GM10847 (cell line): ENCODE data around the gene MRPS33.

Experiments
- POLR2A ChIP-seq: IDR thresholded peaks from 2 replicates; pipeline ENCODE4 v1.6.1; 2011; ENCODE audit not compliant: insufficient read length; ENCODE audit errors: extremely low read depth

MRPS33 gene

DNA sequence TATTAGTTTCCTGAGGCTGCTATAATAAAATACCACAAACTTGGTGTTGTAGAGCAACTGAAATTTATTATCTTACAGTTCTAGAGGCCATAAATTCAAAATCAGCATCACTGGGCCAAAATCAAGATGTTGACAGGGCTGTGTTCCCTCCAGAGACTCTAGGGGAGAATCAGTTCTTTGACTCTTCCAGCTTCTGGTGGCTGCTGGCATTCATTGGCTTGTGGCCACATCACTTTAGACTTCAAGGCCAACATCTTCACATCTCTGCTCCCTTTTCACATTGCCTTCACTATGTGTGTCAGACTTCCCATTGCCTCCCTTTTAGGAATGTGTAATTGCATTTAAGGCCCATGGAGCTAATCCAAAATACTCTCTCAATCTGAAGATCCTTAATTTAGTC, 1.6 kb upstream of the MRPS33 start:
- TF ChIP-seq POLR2A: no peak

DNA sequence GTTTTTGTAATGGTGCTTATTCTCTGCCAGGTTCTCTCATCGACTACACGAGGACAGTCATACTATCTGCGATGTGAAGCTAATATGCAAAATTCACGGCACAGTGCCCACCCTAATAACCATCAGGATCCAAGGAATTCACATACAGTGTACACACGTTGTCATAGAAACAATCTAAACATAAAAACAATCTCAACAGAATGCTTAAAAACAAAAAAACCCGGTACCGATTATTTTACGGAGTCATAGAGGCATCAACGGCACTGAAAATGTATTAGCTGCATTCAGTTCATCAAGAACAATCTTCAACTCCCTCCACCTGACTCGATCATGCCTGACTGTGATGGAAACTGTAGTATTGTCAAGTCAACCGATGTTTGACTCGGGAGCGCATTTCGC, 628 bp downstream of the MRPS33 start:
- no peak for TF ChIP-seq POLR2A

DNA sequence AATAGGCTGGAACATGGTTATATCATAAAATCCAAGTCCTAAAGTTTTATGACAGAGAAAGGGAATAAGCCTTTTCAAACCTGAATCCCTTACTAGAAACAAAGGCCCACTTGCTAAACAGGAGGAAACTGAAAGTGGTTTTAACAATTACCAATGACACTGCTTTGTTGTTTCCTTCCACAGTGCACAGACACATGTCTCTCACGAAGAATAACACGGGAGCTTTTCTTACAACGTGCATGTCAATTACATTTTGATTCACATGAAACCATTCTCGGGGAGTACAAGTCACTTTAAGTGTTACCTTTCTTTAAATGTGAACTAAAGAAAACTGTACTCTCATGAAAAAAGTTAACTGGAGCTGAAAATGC, 1.4 kb downstream of the MRPS33 start:
- TF ChIP-seq POLR2A: no peak

GRCh38 chr7:141012696-141013344, 1.9 kb downstream of the MRPS33 start:
- TF ChIP-seq POLR2A: no peak

GRCh38 chr7:141012044-141012685, 2.6 kb downstream of the MRPS33 start:
- no peak for TF ChIP-seq POLR2A

- TF ChIP-seq POLR2A: no peak
Observed at GRCh38 chr7:141011443-141011842, 3.3 kb downstream of the MRPS33 start.

DNA sequence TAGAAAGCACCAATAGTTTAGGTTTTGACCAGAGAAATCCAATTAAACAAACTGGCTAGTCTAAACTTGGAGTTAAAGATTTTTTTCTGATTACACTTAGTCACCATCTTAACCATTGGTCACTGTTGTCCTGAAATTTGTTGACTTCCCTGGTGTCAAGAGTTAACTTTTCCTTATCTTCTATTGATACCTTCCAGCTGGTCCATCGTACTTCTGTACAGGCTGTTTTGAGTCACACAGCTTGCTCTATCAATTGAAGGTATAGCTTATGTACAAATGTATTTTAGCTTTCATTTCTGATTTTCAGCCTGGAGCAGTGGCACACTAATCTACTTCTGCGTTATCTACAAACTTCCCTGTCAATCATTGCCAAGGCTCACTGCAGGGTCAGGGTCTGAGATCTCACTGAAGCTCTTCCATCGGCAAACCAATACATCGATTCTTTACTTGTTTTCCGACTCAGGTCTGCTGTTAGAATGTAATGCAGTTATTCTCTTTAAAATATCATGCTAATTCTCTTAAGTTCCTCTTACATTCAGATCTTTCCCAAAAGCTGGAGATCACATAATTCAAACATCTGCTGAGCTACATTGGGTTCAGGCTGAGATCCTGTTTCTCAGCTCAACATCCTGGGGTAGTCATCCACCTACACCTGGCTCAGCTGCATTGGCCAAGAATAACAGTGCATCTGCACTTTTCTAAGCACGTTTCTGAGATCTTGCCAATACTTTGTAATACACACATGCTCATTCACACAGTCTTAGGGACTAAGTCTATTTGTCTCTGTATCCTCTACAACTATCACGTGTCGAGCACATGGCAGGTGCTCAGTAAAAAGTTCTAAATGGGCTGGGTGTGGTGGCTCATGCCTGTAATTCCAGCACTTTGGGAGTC, 11.3 kb downstream of the MRPS33 start:
- TF ChIP-seq POLR2A: no peak

DNA sequence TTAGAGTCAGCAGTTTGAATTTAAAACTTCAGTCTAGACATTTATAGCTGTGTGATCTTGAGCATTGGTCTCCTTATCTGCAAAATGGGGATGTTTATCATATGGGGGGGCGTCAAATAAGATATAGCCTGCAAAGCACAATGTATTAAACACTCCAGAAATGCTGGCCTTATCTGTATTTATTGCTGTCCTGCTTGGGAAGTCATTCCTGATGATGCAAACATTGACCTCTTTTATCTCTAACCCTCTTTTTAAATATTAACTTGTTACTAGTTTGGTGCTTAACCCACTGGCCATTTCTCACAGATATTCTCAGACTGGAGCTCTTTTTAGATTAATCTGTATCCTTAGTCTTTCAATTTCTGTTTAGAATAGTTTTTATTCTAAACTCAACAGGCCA, 13.2 kb downstream of the MRPS33 start:
- TF ChIP-seq POLR2A: no peak

DNA sequence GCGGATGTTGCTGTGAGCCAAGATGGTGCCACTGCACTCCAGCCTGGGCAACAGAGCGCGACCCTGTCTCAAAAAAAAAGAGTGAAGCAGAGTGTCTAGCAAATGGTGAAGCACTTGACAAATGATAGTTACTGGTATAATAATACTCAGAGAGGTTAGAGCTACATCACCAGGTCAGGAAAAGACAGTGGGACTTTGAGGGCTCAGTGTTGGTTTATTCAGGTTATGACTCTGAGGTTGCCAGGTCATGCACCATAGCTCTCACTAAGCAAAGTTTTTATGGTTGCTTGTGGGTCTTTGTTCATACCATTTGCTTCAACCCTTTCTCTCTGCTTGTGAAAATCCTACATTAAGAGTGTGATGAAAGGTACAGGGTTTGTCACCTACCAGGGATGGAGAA, 13.6 kb downstream of the MRPS33 start:
- no peak for TF ChIP-seq POLR2A

DNA sequence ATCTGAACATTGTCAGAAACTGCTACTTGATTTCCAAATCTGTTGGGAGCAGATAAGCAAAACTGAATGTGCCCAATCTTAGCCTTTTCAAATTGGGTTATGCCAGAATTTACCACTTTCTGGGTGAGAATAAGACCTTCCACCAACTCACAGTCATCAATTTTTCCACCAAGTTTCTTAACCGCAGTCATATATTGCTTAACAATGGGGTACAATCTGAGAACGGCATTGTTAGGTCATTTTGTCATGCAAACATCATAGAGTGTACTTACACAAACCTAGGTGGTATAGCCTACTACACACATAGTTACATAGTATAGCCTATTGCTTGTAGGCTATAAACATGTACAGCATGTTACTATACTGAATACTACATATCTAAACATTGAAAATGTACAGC, 16.0 kb downstream of the MRPS33 start:
- no peak for TF ChIP-seq POLR2A

DNA sequence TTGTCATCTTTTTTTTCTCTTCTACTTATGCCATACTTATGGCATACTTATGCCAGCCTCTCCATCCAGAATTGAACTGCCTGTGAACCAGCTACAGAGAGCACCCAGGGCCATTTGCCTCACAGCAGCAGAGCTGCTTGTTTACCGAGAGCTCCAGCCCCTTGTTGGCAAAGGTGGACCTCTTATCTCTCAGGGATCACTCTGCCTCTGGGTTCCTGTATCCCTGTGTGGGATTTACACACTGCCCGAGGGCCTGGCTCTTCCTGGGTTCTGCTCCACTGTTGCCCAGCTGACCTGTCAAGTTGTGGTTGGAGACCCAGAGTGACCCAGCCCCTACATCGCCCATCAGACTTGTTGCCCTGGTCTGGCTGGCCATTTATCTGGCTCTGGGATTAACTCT, 22.3 kb downstream of the MRPS33 start:
- TF ChIP-seq POLR2A: no peak

DNA sequence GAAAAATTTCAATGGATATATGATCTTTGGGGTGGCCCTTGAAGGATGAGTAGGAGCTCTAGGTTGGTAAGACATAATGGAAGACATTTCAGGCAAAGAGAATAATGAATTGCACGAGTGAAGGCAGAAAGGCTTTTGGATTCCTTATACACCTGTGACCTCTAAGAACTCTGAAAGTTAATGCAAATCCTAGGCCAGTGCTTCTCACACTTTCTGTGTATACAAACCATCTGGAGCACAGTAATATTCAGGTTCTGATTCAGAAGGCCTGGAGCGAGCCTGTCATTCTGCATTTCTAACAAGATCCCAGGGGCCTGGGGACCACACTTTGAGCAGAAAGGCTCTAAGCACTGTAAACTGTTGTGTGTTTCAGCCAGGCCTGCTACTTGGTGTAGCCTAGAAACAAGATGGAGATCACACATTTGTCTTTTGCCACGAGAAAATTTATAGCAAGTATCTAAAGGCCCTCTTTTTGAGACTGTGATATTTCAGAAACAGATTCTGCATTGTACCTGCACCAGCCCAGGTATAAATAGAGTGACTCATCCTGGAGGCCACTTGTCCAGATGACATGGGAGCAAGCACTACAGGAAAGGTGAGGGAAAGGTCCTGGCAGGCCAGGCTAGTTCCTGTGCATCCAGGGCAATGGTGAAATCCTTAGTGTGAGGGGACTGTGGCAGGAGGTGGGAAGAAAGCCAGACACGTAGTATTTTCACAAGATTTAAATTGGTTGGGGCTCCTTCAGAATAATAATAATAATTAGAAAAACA, 24.4 kb downstream of the MRPS33 start:
- TF ChIP-seq POLR2A: no peak

- no peak for TF ChIP-seq POLR2A
Observed at GRCh38 chr7:140989068-140989467, 25.7 kb downstream of the MRPS33 start.

DNA sequence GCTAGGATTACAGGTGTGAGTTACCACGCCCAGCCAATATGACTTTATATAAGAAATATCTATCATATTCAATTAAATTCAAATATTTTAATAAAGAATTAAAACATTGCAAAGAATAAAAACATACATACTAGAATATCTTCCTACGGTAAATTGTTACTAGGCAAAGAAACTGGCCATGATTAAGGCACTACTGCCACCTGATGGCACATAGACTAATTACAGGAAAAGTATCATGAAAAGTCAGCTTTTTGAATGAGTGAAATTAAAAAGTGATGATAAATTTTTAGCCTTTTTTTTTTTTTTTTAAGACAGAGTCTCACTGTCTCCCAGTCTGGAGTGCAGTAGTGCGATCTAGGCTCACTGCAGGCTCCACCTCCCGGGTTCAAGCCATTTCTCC, 30.9 kb downstream of the MRPS33 start:
- no peak for TF ChIP-seq POLR2A

DNA sequence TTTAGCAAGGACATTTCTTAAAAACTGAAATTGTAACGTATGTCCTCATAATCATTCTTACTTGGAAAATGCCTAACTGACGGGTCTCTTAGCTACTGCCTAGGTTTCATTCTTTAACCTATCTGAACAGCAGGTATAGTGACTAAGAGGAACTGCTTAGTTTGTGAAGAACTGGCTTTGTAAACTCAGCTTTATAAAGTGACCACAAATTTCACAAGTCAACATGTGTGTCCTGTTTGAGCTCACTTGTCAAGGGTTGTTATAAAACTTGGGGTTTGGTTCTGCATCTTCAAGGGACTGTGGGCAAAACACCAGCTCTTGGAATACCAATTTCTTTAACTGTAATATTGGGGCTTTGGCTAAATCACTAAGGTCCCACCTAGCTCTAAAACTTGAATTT, 32.2 kb downstream of the MRPS33 start:
- no peak for TF ChIP-seq POLR2A
